ENCODE results near the gene S100A1.

Gene S100A1

GRCh38 chr1:153602749-153603148 lies 25.5 kb upstream of the S100A1 start:
- Mint-ChIP-seq H3K27ac (no peak overlapping the region), H3K27me3 (no peaks in the 10 kb centered on the region), H3K4me1 (ENCODE audit: low read depth) (peaks cover 14% of the 10 kb centered on the region), H3K9me3 (ENCODE audit: low read depth) (no peaks in the 10 kb centered on the region), H3K4me3 (no peak overlapping the region), H3K36me3 (no peaks in the 10 kb centered on the region)

GRCh38 chr1:153606194-153606593 lies 22.0 kb upstream of the S100A1 start:
- Mint-ChIP-seq H3K36me3 (no peaks in the 10 kb centered on the region), H3K27ac (no peak overlapping the region), H3K9me3 (ENCODE audit: low read depth) (no peaks in the 10 kb centered on the region), H3K4me1 (ENCODE audit: low read depth) (peaks cover 5% of the 10 kb centered on the region), H3K4me3 (no peak overlapping the region), H3K27me3 (no peaks in the 10 kb centered on the region)

- Mint-ChIP-seq H3K4me1 (ENCODE audit: low read depth) (peaks cover 3% of the 10 kb centered on the region), H3K36me3 (no peaks in the 10 kb centered on the region), H3K27me3 (no peaks in the 10 kb centered on the region), H3K9me3 (ENCODE audit: low read depth) (no peaks in the 10 kb centered on the region), H3K4me3 (no peak overlapping the region), H3K27ac (no peak overlapping the region)
These were observed 20.9 kb upstream of the S100A1 start for GRCh38 chr1:153607381-153607780.

- Mint-ChIP-seq H3K4me3 (no peak overlapping the region), H3K36me3 (no peaks in the 10 kb centered on the region), H3K27me3 (no peaks in the 10 kb centered on the region), H3K9me3 (ENCODE audit: low read depth) (no peaks in the 10 kb centered on the region), H3K4me1 (ENCODE audit: low read depth) (no peaks in the 10 kb centered on the region), H3K27ac (no peak overlapping the region)
These were observed 20.0 kb upstream of the S100A1 start for GRCh38 chr1:153608089-153608682.

- no peaks in the 10 kb centered on the region for H3K9me3 Mint-ChIP-seq (ENCODE audit: low read depth)
- no peak overlapping the region for H3K4me3 Mint-ChIP-seq
- no peaks in the 10 kb centered on the region for H3K4me1 Mint-ChIP-seq (ENCODE audit: low read depth)
- H3K27me3 Mint-ChIP-seq: no peaks in the 10 kb centered on the region
- H3K27ac Mint-ChIP-seq: no peak overlapping the region
- no peaks in the 10 kb centered on the region for H3K36me3 Mint-ChIP-seq
These were observed 19.3 kb upstream of the S100A1 start for GRCh38 chr1:153608742-153609584.

- no peak overlapping the region for H3K4me3 Mint-ChIP-seq
- H3K27ac Mint-ChIP-seq: no peak overlapping the region
These were observed 18.7 kb upstream of the S100A1 start for GRCh38 chr1:153609585-153609907.

GRCh38 chr1:153610334-153610733 lies 17.9 kb upstream of the S100A1 start:
- Mint-ChIP-seq H3K4me1 (ENCODE audit: low read depth) (no peaks in the 10 kb centered on the region), H3K27ac (no peak overlapping the region), H3K27me3 (no peaks in the 10 kb centered on the region), H3K4me3 (no peak overlapping the region), H3K9me3 (ENCODE audit: low read depth) (no peaks in the 10 kb centered on the region), H3K36me3 (no peaks in the 10 kb centered on the region)

More at GRCh38 chr1:153609585-153609907, 18.7 kb upstream of the S100A1 start:
- no peaks in the 10 kb centered on the region for H3K9me3 Mint-ChIP-seq (ENCODE audit: low read depth)
- no peaks in the 10 kb centered on the region for H3K27me3 Mint-ChIP-seq
- no peaks in the 10 kb centered on the region for H3K4me1 Mint-ChIP-seq (ENCODE audit: low read depth)
- H3K36me3 Mint-ChIP-seq: no peaks in the 10 kb centered on the region

- H3K27ac Mint-ChIP-seq: no peak overlapping the region
- H3K4me1 Mint-ChIP-seq (ENCODE audit: low read depth): no peaks in the 10 kb centered on the region
- no peaks in the 10 kb centered on the region for H3K27me3 Mint-ChIP-seq
- H3K36me3 Mint-ChIP-seq: no peaks in the 10 kb centered on the region
- no peaks in the 10 kb centered on the region for H3K9me3 Mint-ChIP-seq (ENCODE audit: low read depth)
- H3K4me3 Mint-ChIP-seq: no peak overlapping the region
These were observed 17.4 kb upstream of the S100A1 start for GRCh38 chr1:153610811-153611301.

- no peaks in the 10 kb centered on the region for H3K4me1 Mint-ChIP-seq (ENCODE audit: low read depth)
- no peaks in the 10 kb centered on the region for H3K36me3 Mint-ChIP-seq
- H3K4me3 Mint-ChIP-seq: no peak overlapping the region
- H3K9me3 Mint-ChIP-seq (ENCODE audit: low read depth): no peaks in the 10 kb centered on the region
- H3K27me3 Mint-ChIP-seq: no peaks in the 10 kb centered on the region
- no peak overlapping the region for H3K27ac Mint-ChIP-seq
These were observed 16.9 kb upstream of the S100A1 start for GRCh38 chr1:153611356-153611755.

- Mint-ChIP-seq H3K4me1 (ENCODE audit: low read depth) (no peaks in the 10 kb centered on the region), H3K9me3 (ENCODE audit: low read depth) (no peaks in the 10 kb centered on the region), H3K4me3 (no peak overlapping the region), H3K27ac (no peak overlapping the region), H3K36me3 (no peaks in the 10 kb centered on the region), H3K27me3 (no peaks in the 10 kb centered on the region)
These were observed 16.0 kb upstream of the S100A1 start for GRCh38 chr1:153612111-153612754.

- no peaks in the 10 kb centered on the region for H3K4me1 Mint-ChIP-seq (ENCODE audit: low read depth)
- no peaks in the 10 kb centered on the region for H3K9me3 Mint-ChIP-seq (ENCODE audit: low read depth)
- no peak within 1 kb of the TSS for H3K4me3 Mint-ChIP-seq
- no peaks in the 10 kb centered on the region for H3K27me3 Mint-ChIP-seq
- no peak within 1 kb of the TSS for H3K27ac Mint-ChIP-seq
- no peaks in the 10 kb centered on the region for H3K36me3 Mint-ChIP-seq
These were observed 15.4 kb upstream of the S100A1 start, which contains the start of gene S100A16 for GRCh38 chr1:153612755-153613331. Gene S100A16 (minus strand): TSS chr1:153613137. CDS start chr1:153608151, 4,986 bp downstream.

- H3K4me3 Mint-ChIP-seq: no peak overlapping the region
- no peak overlapping the region for H3K27ac Mint-ChIP-seq
- no peaks in the 10 kb centered on the region for H3K4me1 Mint-ChIP-seq (ENCODE audit: low read depth)
- no peaks in the 10 kb centered on the region for H3K27me3 Mint-ChIP-seq
- no peaks in the 10 kb centered on the region for H3K9me3 Mint-ChIP-seq (ENCODE audit: low read depth)
- no peaks in the 10 kb centered on the region for H3K36me3 Mint-ChIP-seq
These were observed 14.8 kb upstream of the S100A1 start for GRCh38 chr1:153613406-153613805.

- H3K27ac Mint-ChIP-seq: no peak overlapping the region
- no peaks in the 10 kb centered on the region for H3K4me1 Mint-ChIP-seq (ENCODE audit: low read depth)
- no peaks in the 10 kb centered on the region for H3K27me3 Mint-ChIP-seq
- no peak overlapping the region for H3K4me3 Mint-ChIP-seq
- no peaks in the 10 kb centered on the region for H3K9me3 Mint-ChIP-seq (ENCODE audit: low read depth)
- H3K36me3 Mint-ChIP-seq: no peaks in the 10 kb centered on the region
These were observed 13.9 kb upstream of the S100A1 start for GRCh38 chr1:153614189-153614900.

- H3K4me3 Mint-ChIP-seq: no peak overlapping the region
- no peaks in the 10 kb centered on the region for H3K27me3 Mint-ChIP-seq
- no peak overlapping the region for H3K27ac Mint-ChIP-seq
- no peaks in the 10 kb centered on the region for H3K9me3 Mint-ChIP-seq (ENCODE audit: low read depth)
- H3K4me1 Mint-ChIP-seq (ENCODE audit: low read depth): no peaks in the 10 kb centered on the region
- H3K36me3 Mint-ChIP-seq: no peaks in the 10 kb centered on the region
These were observed 13.3 kb upstream of the S100A1 start for GRCh38 chr1:153614906-153615305.

Measured in activated naive CD8-positive, alpha-beta T cell (primary cell).